ENCODE data around the gene TMEM163.

TMEM163 gene

GRCh38 chr2:134489732-134490384, 228.9 kb downstream of the TMEM163 start:
- TF ChIP-seq ZNF596 (tag by site-specific recombination; IDR thresholded peaks at IDR 0.05) (no peak), ZNF391 (tag by site-specific recombination; IDR thresholded peaks at IDR 0.05; ENCODE audit: borderline replicate concordance, low read depth) (no peak)
- no peaks in the 10 kb centered on the region for H3K9me3 ChIP-seq (ENCODE audit: control insufficient read depth, insufficient read depth, low read depth, low read length)
- POLR2A ChIA-PET, result no interaction called here
- no peaks in the 10 kb centered on the region for H3K4me1 ChIP-seq (ENCODE audit: control insufficient read depth, insufficient read depth, low read length)
- CTCF ChIA-PET, result no interaction called here
- no peak overlapping the region for H3K27ac ChIP-seq (ENCODE audit: extremely low read depth, low read depth, low read length)
- H3K36me3 ChIP-seq (ENCODE audit: control insufficient read depth in 2 of 2, insufficient read depth in 1 of 2, low read length in 2 of 2), result no peaks in the 10 kb centered on the region
- no peak overlapping the region for H3K4me3 ChIP-seq (ENCODE audit: low read depth, low read length)

GRCh38 chr2:134482766-134483340, 235.9 kb downstream of the TMEM163 start:
- POLR2A ChIA-PET, result no interaction called here
- CTCF ChIA-PET, result interaction anchor here (1.6 kb wide), 1 partner anchor 174 kb away, joined by 3 read pairs; no protein-coding TSS in a partner anchor
- no peak overlapping the region for H3K4me3 ChIP-seq (ENCODE audit: low read depth, low read length)
- H3K36me3 ChIP-seq (ENCODE audit: control insufficient read depth in 2 of 2, insufficient read depth in 1 of 2, low read length in 2 of 2), result no peaks in the 10 kb centered on the region
- no peaks in the 10 kb centered on the region for H3K4me1 ChIP-seq (ENCODE audit: control insufficient read depth, insufficient read depth, low read length)
- H3K9me3 ChIP-seq (ENCODE audit: control insufficient read depth, insufficient read depth, low read depth, low read length), result no peaks in the 10 kb centered on the region
- TF ChIP-seq ZNF621 (tag by site-specific recombination; IDR thresholded peaks at IDR 0.05) (no peak), ZNF157 (tag by site-specific recombination; IDR thresholded peaks at IDR 0.05) (no peak), ZNF23 (tag by site-specific recombination; IDR thresholded peaks at IDR 0.05; ENCODE audit: borderline replicate concordance) (no peak), ZNF280C (tag by site-specific recombination; IDR thresholded peaks at IDR 0.05) (no peak), ZNF449 (tag by site-specific recombination; IDR thresholded peaks at IDR 0.05) (no peak), ZBTB48 (tag by site-specific recombination; IDR thresholded peaks at IDR 0.05) (no peak), ZFP3 (tag by site-specific recombination; IDR thresholded peaks at IDR 0.05; ENCODE audit: low read depth) (no peak), ZBTB7A (tag by site-specific recombination; IDR thresholded peaks at IDR 0.05; ENCODE audit: low read depth) (no peak), ZNF785 (tag by site-specific recombination; IDR thresholded peaks at IDR 0.05) (no peak), EGR2 (tag by site-specific recombination; IDR thresholded peaks at IDR 0.05; ENCODE audit: low read depth) (no peak), ZNF16 (tag by site-specific recombination; IDR thresholded peaks at IDR 0.05; ENCODE audit: low read depth) (no peak), MZF1 (tag by site-specific recombination; IDR thresholded peaks at IDR 0.05; ENCODE audit: borderline replicate concordance) (no peak), ZNF362 (tag by site-specific recombination; IDR thresholded peaks at IDR 0.05) (no peak), GLIS2 (tag by site-specific recombination; IDR thresholded peaks at IDR 0.05) (no peak), ZNF777 (tag by site-specific recombination; IDR thresholded peaks at IDR 0.05; ENCODE audit: borderline replicate concordance) (no peak)
- no peak overlapping the region for H3K27ac ChIP-seq (ENCODE audit: extremely low read depth, low read depth, low read length)
